Neural progenitor cell (in vitro differentiated cells): ENCODE measurements around the gene RIMBP3B.
"Not testable (repeated sequence)": the region's sequence is repeated elsewhere in the genome, so short reads cannot be mapped to it uniquely, and the experiment has no call there.

Experiments
- EZH2 ChIP-seq: fragments of 200-600 bp; sonication (generic); IDR thresholded peaks from 2 replicates; pipeline ENCODE4 v1.6.1; 2017; ENCODE audit warnings: antibody characterized with exemption, mild to moderate bottlenecking, moderate library complexity
- EZH2phosphoT487 ChIP-seq: fragments of 200-600 bp; sonication (generic); IDR thresholded peaks from 2 replicates; pipeline ENCODE4 v1.6.1; 2017; ENCODE audit warnings: antibody characterized with exemption
- TF ChIP-seq, protein P1 (sequence below): fragments of 200-600 bp; sonication (generic); IDR thresholded peaks from 2 replicates; pipeline ENCODE4 v1.5.1; 2017; ENCODE audit warnings: antibody characterized with exemption, mild to moderate bottlenecking

DNA sequence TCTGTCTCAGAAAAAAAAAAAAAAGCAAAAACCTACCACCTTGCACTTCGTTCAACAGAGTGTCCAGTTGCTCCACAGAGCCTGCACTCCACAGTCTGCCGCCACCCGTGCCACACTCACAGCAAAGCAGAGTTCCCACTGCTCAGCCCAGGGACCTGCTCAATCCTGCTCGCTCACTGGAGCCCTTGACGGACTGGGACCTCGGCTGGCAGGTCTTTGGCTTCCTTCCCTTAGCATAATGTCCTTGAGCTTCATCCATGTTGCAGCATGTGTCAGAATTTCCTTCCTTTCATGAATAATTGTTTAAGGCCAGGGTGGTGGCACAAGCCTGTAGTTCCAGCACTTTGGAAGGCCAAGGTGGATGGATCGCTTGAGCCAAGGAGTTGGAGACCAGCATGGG lies 11.1 kb downstream of the RIMBP3B start:
- TF ChIP-seq, protein P1, sequence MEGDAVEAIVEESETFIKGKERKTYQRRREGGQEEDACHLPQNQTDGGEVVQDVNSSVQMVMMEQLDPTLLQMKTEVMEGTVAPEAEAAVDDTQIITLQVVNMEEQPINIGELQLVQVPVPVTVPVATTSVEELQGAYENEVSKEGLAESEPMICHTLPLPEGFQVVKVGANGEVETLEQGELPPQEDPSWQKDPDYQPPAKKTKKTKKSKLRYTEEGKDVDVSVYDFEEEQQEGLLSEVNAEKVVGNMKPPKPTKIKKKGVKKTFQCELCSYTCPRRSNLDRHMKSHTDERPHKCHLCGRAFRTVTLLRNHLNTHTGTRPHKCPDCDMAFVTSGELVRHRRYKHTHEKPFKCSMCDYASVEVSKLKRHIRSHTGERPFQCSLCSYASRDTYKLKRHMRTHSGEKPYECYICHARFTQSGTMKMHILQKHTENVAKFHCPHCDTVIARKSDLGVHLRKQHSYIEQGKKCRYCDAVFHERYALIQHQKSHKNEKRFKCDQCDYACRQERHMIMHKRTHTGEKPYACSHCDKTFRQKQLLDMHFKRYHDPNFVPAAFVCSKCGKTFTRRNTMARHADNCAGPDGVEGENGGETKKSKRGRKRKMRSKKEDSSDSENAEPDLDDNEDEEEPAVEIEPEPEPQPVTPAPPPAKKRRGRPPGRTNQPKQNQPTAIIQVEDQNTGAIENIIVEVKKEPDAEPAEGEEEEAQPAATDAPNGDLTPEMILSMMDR: not testable (repeated sequence)
- TF ChIP-seq EZH2, EZH2phosphoT487: not testable (repeated sequence)
